ENCODE results near the gene BFAR.
"Not testable (repeated sequence)": the region's sequence is repeated elsewhere in the genome, so short reads cannot be mapped to it uniquely, and the experiment has no call there.

The BFAR gene

GRCh38 chr16:14636179-14636950, 3.6 kb downstream of the BFAR start:
- DNase-seq = not testable (repeated sequence)

GRCh38 chr16:14636951-14637240, 4.1 kb downstream of the BFAR start:
- DNase-seq = not testable (repeated sequence)

GRCh38 chr16:14640538-14640937, 7.8 kb downstream of the BFAR start:
- DNase-seq = no peak

GRCh38 chr16:14641206-14641605, 8.5 kb downstream of the BFAR start:
- no peak for DNase-seq

GRCh38 chr16:14641926-14642325, 9.2 kb downstream of the BFAR start:
- peak; percentile 23 for DNase-seq

GRCh38 chr16:14649816-14650215, 17.1 kb downstream of the BFAR start:
- DNase-seq = no peak

GRCh38 chr16:14650629-14651028, 17.9 kb downstream of the BFAR start:
- DNase-seq = no peak

GRCh38 chr16:14652726-14653125, 20.0 kb downstream of the BFAR start:
- no peak for DNase-seq

GRCh38 chr16:14658063-14658462, 25.3 kb downstream of the BFAR start:
- DNase-seq = no peak

GRCh38 chr16:14667347-14668266, 34.9 kb downstream of the BFAR start:
- no peak for DNase-seq

GRCh38 chr16:14668556-14669223, 35.9 kb downstream of the BFAR start:
- no peak for DNase-seq

- no peak for DNase-seq
Measured at GRCh38 chr16:14669776-14670175, 37.0 kb downstream of the BFAR start.

GRCh38 chr16:14672403-14672971, 39.7 kb downstream of the BFAR start:
- peak; percentile 39 for DNase-seq

- no peak for DNase-seq
Measured at GRCh38 chr16:14676633-14677032, 43.9 kb downstream of the BFAR start.

GRCh38 chr16:14677627-14678026, 44.9 kb downstream of the BFAR start:
- no peak for DNase-seq

GRCh38 chr16:14678748-14679497, 46.2 kb downstream of the BFAR start:
- no peak for DNase-seq

GRCh38 chr16:14680396-14680795, 47.6 kb downstream of the BFAR start:
- not testable (repeated sequence) for DNase-seq

GRCh38 chr16:14681115-14681514, 48.4 kb downstream of the BFAR start:
- no peak for DNase-seq

GRCh38 chr16:14682121-14682520, 49.4 kb downstream of the BFAR start:
- no peak for DNase-seq

- not testable (repeated sequence) for DNase-seq
Measured at GRCh38 chr16:14685870-14686793, 53.4 kb downstream of the BFAR start.

- not testable (repeated sequence) for DNase-seq
Measured at GRCh38 chr16:14694129-14694528, 61.4 kb downstream of the BFAR start, which contains the start of gene PLA2G10. Gene PLA2G10 (minus strand): TSS chr16:14694308. CDS start chr16:14694229, 79 bp downstream.

Data from suppressor macrophage treated with lipopolysaccharide for 4 hours (primary cell).